CD14-positive monocyte (primary cell): Measurements from ENCODE around the gene CFAP300. TPM values are rescaled to one million over a fixed set of nuclear protein-coding genes. Genes with fewer than 3 reads are reported as not detected.

ENCODE experiments used
- DNase-seq, 3 donors: peaks; one replicate each; pipeline ENCODE4 v3.0.0-alpha.2; 2011 to 2022
- H2AFZ ChIP-seq: 2 replicates; pipeline ENCODE4 v1.6.0; 2012; ENCODE audit warnings: mild to moderate bottlenecking, low read depth, low read length, inconsistent platforms; ENCODE audit not compliant: insufficient read depth, poor library complexity, severe bottlenecking
- H3K27ac ChIP-seq, 2 donors: 1 replicate in 1 of 2; 2 replicates in 1 of 2; pipeline ENCODE4 v1.5.1; 2012 to 2013; ENCODE audit warnings: low read length in 2 of 2, control low read depth in 1 of 2, inconsistent platforms in 1 of 2, low read depth in 1 of 2, mild to moderate bottlenecking in 1 of 2
- H3K27me3 ChIP-seq, 2 donors: one replicate each; pipeline versions ENCODE4 v1.6.0 to v1.6.1; 2011 to 2013; ENCODE audit warnings: low read length in 2 of 2; ENCODE audit not compliant: control insufficient read depth in 2 of 2, insufficient read depth in 2 of 2
- H3K36me3 ChIP-seq, 2 donors: replicated peaks in 1 of 2; 1 replicate in 1 of 2; 2 replicates in 1 of 2; pipeline versions ENCODE4 v1.5.1 to v1.6.1; 2012 to 2013; ENCODE audit warnings: low read length in 2 of 2, control low read depth in 1 of 2, inconsistent platforms in 1 of 2, mild to moderate bottlenecking in 1 of 2; ENCODE audit not compliant: insufficient read depth in 2 of 2, control insufficient read depth in 1 of 2
- H3K4me1 ChIP-seq, 2 donors: 1 replicate in 1 of 2; 2 replicates in 1 of 2; pipeline versions ENCODE4 v1.5.1 to v1.6.1; 2012 to 2013; ENCODE audit warnings: low read length in 2 of 2, control low read depth in 1 of 2, inconsistent platforms in 1 of 2, mild to moderate bottlenecking in 1 of 2, moderate library complexity in 1 of 2; ENCODE audit not compliant: insufficient read depth in 2 of 2, control insufficient read depth in 1 of 2
- H3K4me2 ChIP-seq: replicated peaks from 2 replicates; pipeline ENCODE3; 2012; ENCODE audit warnings: low read length, moderate library complexity, mild to moderate bottlenecking; ENCODE audit not compliant: poor library complexity, severe bottlenecking; ENCODE audit errors: extremely low read depth
- H3K4me3 ChIP-seq, 3 experiments: fragments of 200-600 bp in 1 of 3; sonication (generic) in 1 of 3; replicated peaks in 1 of 3; 1 replicate in 2 of 3; 2 replicates in 1 of 3; pipeline ENCODE4 v1.5.1; 2011 to 2013; ENCODE audit warnings: low read length in 3 of 3, mild to moderate bottlenecking in 3 of 3, control low read depth in 2 of 3, low read depth in 2 of 3, inconsistent platforms in 1 of 3, moderate library complexity in 1 of 3
- H3K79me2 ChIP-seq: 2 replicates; pipeline ENCODE4 v1.6.0; 2012; ENCODE audit warnings: mild to moderate bottlenecking, control low read depth, inconsistent platforms, low read length, moderate library complexity; ENCODE audit not compliant: insufficient read depth
- H3K9ac ChIP-seq: 2 replicates; pipeline ENCODE4 v1.6.0; 2017; ENCODE audit warnings: low read length, mild to moderate bottlenecking; ENCODE audit not compliant: insufficient read depth, poor library complexity, severe bottlenecking
- H3K9me3 ChIP-seq, 2 donors: replicated peaks in 1 of 2; 1 replicate in 1 of 2; 2 replicates in 1 of 2; pipeline versions ENCODE4 v1.5.1 to v1.6.1; 2012 to 2013; ENCODE audit warnings: low read length in 2 of 2, control low read depth in 1 of 2; ENCODE audit not compliant: control insufficient read depth in 1 of 2, insufficient read depth in 1 of 2
- H4K20me1 ChIP-seq: 2 replicates; pipeline ENCODE4 v1.6.0; 2012; ENCODE audit warnings: mild to moderate bottlenecking, low read length, control low read depth, moderate library complexity; ENCODE audit not compliant: insufficient read depth
- H3K27ac Mint-ChIP-seq, 7 donors: one replicate each; pipeline ENCODE4 v1.8.0; 2020; ENCODE audit warnings: mild to moderate bottlenecking in 7 of 7, mixed read lengths in 7 of 7, moderate library complexity in 6 of 7, inconsistent platforms in 2 of 7
- H3K27me3 Mint-ChIP-seq, 3 donors: one replicate each; pipeline ENCODE4 v1.8.0; 2021 to 2022; ENCODE audit warnings: low read depth in 3 of 3, mild to moderate bottlenecking in 3 of 3, mixed read lengths in 3 of 3, moderate library complexity in 3 of 3, inconsistent platforms in 1 of 3
- H3K36me3 Mint-ChIP-seq, 2 donors: one replicate each; pipeline ENCODE4 v1.8.0; 2020; ENCODE audit warnings: mixed read lengths in 2 of 2, inconsistent platforms in 1 of 2, mild to moderate bottlenecking in 1 of 2
- H3K4me1 Mint-ChIP-seq: one replicate; pipeline ENCODE4 v1.8.0; 2020; ENCODE audit warnings: mild to moderate bottlenecking, mixed read lengths
- H3K4me3 Mint-ChIP-seq, 2 donors: one replicate each; pipeline ENCODE4 v1.8.0; 2020; ENCODE audit warnings: mild to moderate bottlenecking in 2 of 2, mixed read lengths in 2 of 2, moderate library complexity in 1 of 2
- H3K9me3 Mint-ChIP-seq, 7 donors: one replicate each; pipeline ENCODE4 v1.8.0; 2020 to 2022; ENCODE audit warnings: mixed read lengths in 7 of 7, mild to moderate bottlenecking in 6 of 7, moderate library complexity in 6 of 7, inconsistent platforms in 2 of 7
- WGBS: methylation state at CpG from one replicate; pipeline ENCODE4 v1.1.5; 2013; ENCODE audit warnings: missing lambda C conversion rate; ENCODE audit not compliant: insufficient coverage; 5-methylcytosine and 5-hydroxymethylcytosine counted together
- intact Hi-C, 2 donors: fragments of 100-400 bp; cut with micrococcal nuclease; formaldehyde crosslinking; loops; one replicate each; pipeline versions ENCODE4 v1.15.0 to v1.15.1; 2023
- polyA plus RNA-seq, 3 donors: library from polyadenylated mRNA; depleted of rRNA in 1 of 3; unstranded in 2 of 3; stranded (reverse) in 1 of 3; fragments of 300-500 nt in 2 of 3; fragments of >200 nt in 1 of 3; fragmentation: Illumina TruSeq in 2 of 3; gene quantifications; 1 replicate in 2 of 3; 2 replicates in 1 of 3; pipeline ENCODE4 v1.2.3, GENCODE V29; 2012 to 2021
- TF ChIP-seq, protein P1 (sequence below): fragments of 200-600 bp; IDR thresholded peaks from one replicate; pipeline ENCODE4 v1.8.0; 2022; ENCODE audit warnings: antibody characterized with exemption, mild to moderate bottlenecking

The CFAP300 gene
- polyA plus RNA-seq, 3 donors = not detected

- TF ChIP-seq, protein P1, sequence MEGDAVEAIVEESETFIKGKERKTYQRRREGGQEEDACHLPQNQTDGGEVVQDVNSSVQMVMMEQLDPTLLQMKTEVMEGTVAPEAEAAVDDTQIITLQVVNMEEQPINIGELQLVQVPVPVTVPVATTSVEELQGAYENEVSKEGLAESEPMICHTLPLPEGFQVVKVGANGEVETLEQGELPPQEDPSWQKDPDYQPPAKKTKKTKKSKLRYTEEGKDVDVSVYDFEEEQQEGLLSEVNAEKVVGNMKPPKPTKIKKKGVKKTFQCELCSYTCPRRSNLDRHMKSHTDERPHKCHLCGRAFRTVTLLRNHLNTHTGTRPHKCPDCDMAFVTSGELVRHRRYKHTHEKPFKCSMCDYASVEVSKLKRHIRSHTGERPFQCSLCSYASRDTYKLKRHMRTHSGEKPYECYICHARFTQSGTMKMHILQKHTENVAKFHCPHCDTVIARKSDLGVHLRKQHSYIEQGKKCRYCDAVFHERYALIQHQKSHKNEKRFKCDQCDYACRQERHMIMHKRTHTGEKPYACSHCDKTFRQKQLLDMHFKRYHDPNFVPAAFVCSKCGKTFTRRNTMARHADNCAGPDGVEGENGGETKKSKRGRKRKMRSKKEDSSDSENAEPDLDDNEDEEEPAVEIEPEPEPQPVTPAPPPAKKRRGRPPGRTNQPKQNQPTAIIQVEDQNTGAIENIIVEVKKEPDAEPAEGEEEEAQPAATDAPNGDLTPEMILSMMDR = no peak
- Histone ChIP-seq H2AFZ (no peak overlapping the region), H3K4me2 (no peak overlapping the region), H3K36me3 (no peaks in the 10 kb centered on the region), H3K4me3 (no peak overlapping the region), H3K9me3 (peaks cover 3 to 15% of the 10 kb centered on the region in 2 donors), H3K27me3 (peaks cover 70 to 77% of the 10 kb centered on the region in 2 donors), H3K4me1 (peaks cover 16 to 24% of the 10 kb centered on the region in 2 donors), H4K20me1 (no peaks in the 10 kb centered on the region), H3K79me2 (no peaks in the 10 kb centered on the region), H3K27ac (no peak overlapping the region), H3K9ac (no peak overlapping the region)
- WGBS = no CpG with 5 or more reads among the region's 3 CpGs
- DNase-seq = no peak
- H3K9me3 Mint-ChIP-seq = peaks cover 0 to 32% (median 8%) of the 10 kb centered on the region in 7 donors
- peaks cover 63 to 88% (median 82%) of the 10 kb centered on the region in 3 donors for H3K27me3 Mint-ChIP-seq
- intact Hi-C loops = no loop called here
- peaks cover 2 to 5% of the 10 kb centered on the region in 2 donors for H3K36me3 Mint-ChIP-seq
- peak overlapping the region in 1 of 2 donors; percentile 99 for H3K4me3 Mint-ChIP-seq
- H3K4me1 Mint-ChIP-seq = peaks cover 12% of the 10 kb centered on the region
- no peak overlapping the region for H3K27ac Mint-ChIP-seq
Measured at GRCh38 chr11:102108734-102109440, 61.6 kb downstream of the CFAP300 start.

DNA sequence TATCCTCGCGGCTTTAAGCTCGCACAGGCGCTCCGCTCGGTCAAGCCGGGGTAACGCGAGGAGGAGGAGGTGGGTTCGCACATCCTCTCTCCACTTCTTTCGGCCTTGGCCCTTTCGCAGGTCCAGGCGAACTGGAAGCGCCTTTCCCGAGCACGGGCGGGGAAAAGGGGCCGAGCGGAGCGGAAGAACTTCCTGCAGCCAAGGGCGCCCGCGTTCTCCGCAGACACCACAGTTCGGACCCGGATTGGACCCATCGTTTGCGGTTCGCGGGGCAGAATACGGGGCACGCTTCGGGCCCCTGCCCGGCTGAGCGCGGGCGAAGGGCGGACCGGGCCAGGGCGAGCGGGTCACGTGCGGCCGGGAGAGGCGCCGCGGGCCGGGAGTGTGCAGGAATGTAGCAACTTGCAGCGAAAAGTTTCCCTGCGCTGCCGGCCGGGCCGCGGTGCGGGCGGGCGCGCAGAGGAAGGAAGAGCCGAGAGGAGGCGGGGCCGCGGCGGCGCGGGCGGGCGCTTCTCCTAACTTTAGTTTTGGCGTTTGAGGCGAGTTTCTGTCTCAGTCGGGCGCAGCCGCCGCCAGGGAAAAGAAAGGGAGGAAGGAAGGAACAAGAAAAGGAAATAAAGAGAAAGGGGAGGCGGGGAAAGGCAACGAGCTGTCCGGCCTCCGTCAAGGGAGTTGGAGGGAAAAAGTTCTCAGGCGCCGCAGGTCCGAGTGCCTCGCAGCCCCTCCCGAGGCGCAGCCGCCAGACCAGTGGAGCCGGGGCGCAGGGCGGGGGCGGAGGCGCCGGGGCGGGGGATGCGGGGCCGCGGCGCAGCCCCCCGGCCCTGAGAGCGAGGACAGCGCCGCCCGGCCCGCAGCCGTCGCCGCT, 62.9 kb downstream of the CFAP300 start, which contains the start of gene YAP1:
TSS of gene YAP1 (plus strand) at position 552 of the 865 bp plus-strand sequence. CDS start 402 bp downstream, outside the sequence.
- Mint-ChIP-seq H3K9me3 (peaks cover 0 to 32% (median 8%) of the 10 kb centered on the region in 7 donors), H3K36me3 (peaks cover 2 to 5% of the 10 kb centered on the region in 2 donors), H3K27me3 (peaks cover 69 to 88% (median 86%) of the 10 kb centered on the region in 3 donors), H3K27ac (peak within 1 kb of the TSS in 1 of 7 donors; percentile 56), H3K4me1 (peaks cover 12% of the 10 kb centered on the region), H3K4me3 (peak within 1 kb of the TSS; percentile 90 to 99)
- under 1% methylated on average over 101 of the region's 104 CpGs for WGBS
- no peaks in the 10 kb centered on the region for H3K36me3 ChIP-seq
- intact Hi-C loops = no loop called here
- no peak within 1 kb of the TSS for H3K9ac ChIP-seq
- H3K27ac ChIP-seq = no peak within 1 kb of the TSS
- peak within 1 kb of the TSS; percentile 81 for H2AFZ ChIP-seq
- peak within 1 kb of the TSS; percentile 82 for H3K4me2 ChIP-seq
- H3K4me3 ChIP-seq = peak within 1 kb of the TSS; percentile 32 to 77 (median 34)
- H3K79me2 ChIP-seq = no peaks in the 10 kb centered on the region
- TF ChIP-seq, protein P1 = no peak
- H3K27me3 ChIP-seq = peaks cover 82 to 89% of the 10 kb centered on the region in 2 donors
- no peaks in the 10 kb centered on the region for H4K20me1 ChIP-seq
- peak; percentile 42 to 57 (median 53) for DNase-seq
- H3K9me3 ChIP-seq = peaks cover 3 to 18% of the 10 kb centered on the region in 2 donors
- H3K4me1 ChIP-seq = peaks cover 16 to 24% of the 10 kb centered on the region in 2 donors
